Heart right ventricle (tissue), 16 donors: ENCODE measurements around the gene SRRD. TPM values are rescaled to one million over a fixed set of nuclear protein-coding genes. Genes with fewer than 3 reads are reported as not detected.

ENCODE experiments used
- ATAC-seq, 8 donors: fragments of 200-7000 bp; cut with Tn5 transposase; one replicate each; pipeline ENCODE4 v1.9.1; 2020; ENCODE audit warnings: mild to moderate bottlenecking in 8 of 8, moderate library complexity in 8 of 8, moderate number of reproducible peaks in 1 of 8
- DNase-seq, 2 donors: peaks; one replicate each; pipeline ENCODE4 v3.0.0-alpha.2; 2020
- H3K27ac ChIP-seq, 10 donors: fragments of 200-600 bp; sonication (generic) in 2 of 10; one replicate each; pipeline versions ENCODE4 v1.5.0 to v1.8.0; 2020 to 2022; ENCODE audit warnings: mild to moderate bottlenecking in 3 of 10
- H3K27me3 ChIP-seq, 7 donors: fragments of 200-600 bp; one replicate each; pipeline ENCODE4 v1.8.0; 2021 to 2022; ENCODE audit warnings: mild to moderate bottlenecking in 2 of 7
- H3K36me3 ChIP-seq, 9 donors: fragments of 200-600 bp; sonication (generic) in 1 of 9; one replicate each; pipeline versions ENCODE4 v1.5.0 to v1.8.0; 2020 to 2022; ENCODE audit warnings: mild to moderate bottlenecking in 2 of 9
- H3K4me1 ChIP-seq, 9 donors: fragments of 200-600 bp; sonication (generic) in 1 of 9; one replicate each; pipeline versions ENCODE4 v1.5.0 to v1.8.0; 2020 to 2022; ENCODE audit warnings: mild to moderate bottlenecking in 4 of 9
- H3K4me3 ChIP-seq, 10 donors: fragments of 200-600 bp; sonication (generic) in 2 of 10; one replicate each; pipeline versions ENCODE4 v1.5.0 to v1.8.0; 2020 to 2022; ENCODE audit warnings: mild to moderate bottlenecking in 7 of 10, moderate library complexity in 2 of 10
- H3K9me3 ChIP-seq, 11 donors: fragments of 200-600 bp in 10 of 11; sonication (generic) in 2 of 11; one replicate each; pipeline versions ENCODE4 v1.5.0 to v1.8.0; 2013 to 2022; ENCODE audit warnings: mild to moderate bottlenecking in 2 of 11, control low read depth in 1 of 11, moderate library complexity in 1 of 11
- CTCF ChIP-seq, 9 donors: fragments of 200-600 bp; sonication (generic) in 2 of 9; IDR thresholded peaks; one replicate each; pipeline versions ENCODE4 v1.5.0 to v1.8.0; 2021 to 2022; ENCODE audit warnings: antibody characterized with exemption in 9 of 9, mild to moderate bottlenecking in 5 of 9, moderate library complexity in 1 of 9
- WGBS, 2 donors: extraction: QIAGEN DNeasy Blood & Tissue Kit; methylation state at CpG; one replicate each; pipeline ENCODE4 v1.1.7; 2013; ENCODE audit warnings: inconsistent platforms in 1 of 2; 5-methylcytosine and 5-hydroxymethylcytosine counted together
- intact Hi-C, 10 donors: fragments of 100-400 bp; cut with DNase I; formaldehyde crosslinking; loops; one replicate each; pipeline versions ENCODE4 v1.11.1 to v1.14.2; 2022
- polyA plus RNA-seq, 2 donors: library from polyadenylated mRNA; stranded (reverse); fragments of 200-250 nt; gene quantifications; one replicate each; pipeline ENCODE4 v1.2.3, GENCODE V29; 2013
- total RNA-seq, 10 donors: library from RNA; stranded (reverse); fragmentation: NEBNext Ultra II Directional in 3 of 10; extraction: Animal tissue kit (Norgen Biotek cat#: 25700) in 3 of 10; gene quantifications; one replicate each; pipeline versions ENCODE4 v1.2.1 to v1.2.4, GENCODE V29; 2021 to 2023
- donor health status: Arrhythmogenic right ventricular cardiomyopathy.
- donor health status: ischemic (EF 13 %, LVEDD 7.1; RV severe dilation, severe dysfunction).
- donor health status: healthy with polysubstance abuse.
- donor health status: DM: no; HTN: yes; CAD: no.
- donor health status: DM: no; HTN: no; CAD: no.
- donor health status: ischemic (EF 25% LVEDD 6.9; RV normal size, moderate dysfunction).
- donor health status: ischemic (EF 25% LVEDD 5.7; RV mildly dilated, moderate dysfunction).
- donor health status: healthy.
- donor health status: DM: yes; HTN: yes; CAD: no.
- donor health status: Ischemic cardiomyopathy.
- donor health status: ischemic (EF 35%, LVEDD 5.7; RV mildly dilated, moderate dysfunction).
- donor health status: nonischemic (EF 11% LVEDD 7.7; RV severe dilation, severe dysfunction).
- donor health status: DM: yes; HTN: yes; CAD: no.
- donor health status: PGD.
- donor health status: ischemic (EF 29% LVEDD 5.4; RV normal size, mild dysfunction).
- donor health status: nonischemic (EF 23%, LVEDD 6.1; RV moderate dilation, normal function).

The SRRD gene
- total and polyA plus RNA-seq, 12 donors, result 11.9 to 26.3 (median 20.7) TPM

GRCh38 chr22:26463101-26463661, 20.5 kb upstream of the SRRD start:
- TF ChIP-seq CTCF (IDR thresholded peaks at IDR 0.05), result no peak
- no peak overlapping the region for H3K4me3 ChIP-seq
- H3K27ac ChIP-seq, result no peak overlapping the region
- peaks cover 0 to 21% (median 3%) of the 10 kb centered on the region in 9 donors for H3K4me1 ChIP-seq
- no peaks in the 10 kb centered on the region for H3K9me3 ChIP-seq
- peak in 5 of 8 donors; percentile 35 to 64 (median 49) for ATAC-seq
- intact Hi-C loops, result loop anchor here in 6 of 10 donors (5.0 to 10.0 kb wide), 6 partner anchors 66 to 806 kb away; no protein-coding TSS in a partner anchor
- WGBS, 2 donors, result 78 to 79% methylated on average over 10 of the region's 10 CpGs
- peaks cover 0 to 100% (median 52%) of the 10 kb centered on the region in 9 donors for H3K36me3 ChIP-seq
- no peak for DNase-seq
- H3K27me3 ChIP-seq, result no peaks in the 10 kb centered on the region

- WGBS, 2 donors, result 78 to 80% methylated on average over 9 of the region's 9 CpGs
- Histone ChIP-seq H3K4me1 (peaks cover 0 to 21% (median 3%) of the 10 kb centered on the region in 9 donors), H3K9me3 (no peaks in the 10 kb centered on the region), H3K27me3 (no peaks in the 10 kb centered on the region), H3K36me3 (peaks cover 0 to 100% (median 55%) of the 10 kb centered on the region in 9 donors), H3K4me3 (no peak overlapping the region), H3K27ac (peak overlapping the region in 1 of 10 donors; percentile 12)
- intact Hi-C loops, result loop anchor here in 6 of 10 donors (5.0 to 10.0 kb wide), 6 partner anchors 66 to 806 kb away; no protein-coding TSS in a partner anchor
- DNase-seq (no peak), ATAC-seq (peak in 3 of 8 donors; percentile 8 to 32 (median 25))
- TF ChIP-seq CTCF (IDR thresholded peaks at IDR 0.05), result no peak
These were observed 20.0 kb upstream of the SRRD start for GRCh38 chr22:26463688-26464087.

GRCh38 chr22:26464312-26464711, 19.4 kb upstream of the SRRD start:
- DNase-seq (no peak), ATAC-seq (peak in 6 of 8 donors; percentile 24 to 64 (median 44))
- H3K27me3 ChIP-seq, result no peaks in the 10 kb centered on the region
- no peak overlapping the region for H3K27ac ChIP-seq
- WGBS, 2 donors, result 52 to 56% methylated on average over 7 of the region's 7 CpGs
- H3K4me3 ChIP-seq, result no peak overlapping the region
- peaks cover 0 to 100% (median 57%) of the 10 kb centered on the region in 9 donors for H3K36me3 ChIP-seq
- H3K9me3 ChIP-seq, result no peaks in the 10 kb centered on the region
- intact Hi-C loops, result loop anchor here in 6 of 10 donors (5.0 to 10.0 kb wide), 6 partner anchors 67 to 807 kb away; no protein-coding TSS in a partner anchor
- H3K4me1 ChIP-seq, result peaks cover 0 to 21% (median 3%) of the 10 kb centered on the region in 9 donors
- no peak for TF ChIP-seq CTCF (IDR thresholded peaks at IDR 0.05)

GRCh38 chr22:26466196-26466595, 17.5 kb upstream of the SRRD start:
- DNase-seq (no peak), ATAC-seq (no peak)
- H3K36me3 ChIP-seq, result peaks cover 3 to 100% (median 74%) of the 10 kb centered on the region in 9 donors
- no peaks in the 10 kb centered on the region for H3K9me3 ChIP-seq
- WGBS, 2 donors, result 92 to 93% methylated on average over 5 of the region's 5 CpGs
- no peak for TF ChIP-seq CTCF (IDR thresholded peaks at IDR 0.05)
- intact Hi-C loops, result loop anchor here in 4 of 10 donors (10.0 kb wide), 2 partner anchors 71 to 101 kb away; no protein-coding TSS in a partner anchor
- H3K4me3 ChIP-seq, result no peak overlapping the region
- H3K4me1 ChIP-seq, result peaks cover 0 to 16% (median under 1%) of the 10 kb centered on the region in 9 donors
- no peak overlapping the region for H3K27ac ChIP-seq
- no peaks in the 10 kb centered on the region for H3K27me3 ChIP-seq
